ENCODE measurements around the gene BIN1. TPM values are rescaled to one million over a fixed set of nuclear protein-coding genes. Genes with fewer than 3 reads are reported as not detected.

Gene BIN1
- total RNA-seq, 1 experiment from 2014 or later: 58.9 TPM

DNA sequence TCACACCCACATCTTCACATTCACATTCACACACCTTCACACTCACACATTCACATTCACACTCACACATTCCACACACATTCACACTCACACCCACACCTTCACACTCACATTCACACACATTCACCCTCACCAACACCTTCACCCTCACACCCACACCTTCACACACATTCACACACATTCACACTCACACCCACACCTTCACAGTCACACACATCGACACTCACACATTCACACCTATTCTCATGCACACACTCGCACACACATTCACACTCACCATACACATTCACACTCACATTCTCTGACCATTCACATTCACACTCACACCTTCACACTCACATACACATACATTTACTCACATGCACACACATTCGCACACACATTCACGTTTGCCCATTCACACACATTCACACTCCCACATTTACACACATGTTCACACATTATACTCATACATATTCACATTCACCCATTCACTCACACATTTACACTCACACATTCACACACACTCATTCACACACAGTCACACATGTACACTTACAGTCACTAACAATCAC is 62.7 kb downstream of the BIN1 start:
- BruUV-seq (replicated peaks): no TSS peak
- intact Hi-C loops (cut with micrococcal nuclease): no loop called here
- no peaks in the 10 kb centered on the region for H3F3A ChIP-seq (ENCODE audit: low read length, unreplicated experiment)

DNA sequence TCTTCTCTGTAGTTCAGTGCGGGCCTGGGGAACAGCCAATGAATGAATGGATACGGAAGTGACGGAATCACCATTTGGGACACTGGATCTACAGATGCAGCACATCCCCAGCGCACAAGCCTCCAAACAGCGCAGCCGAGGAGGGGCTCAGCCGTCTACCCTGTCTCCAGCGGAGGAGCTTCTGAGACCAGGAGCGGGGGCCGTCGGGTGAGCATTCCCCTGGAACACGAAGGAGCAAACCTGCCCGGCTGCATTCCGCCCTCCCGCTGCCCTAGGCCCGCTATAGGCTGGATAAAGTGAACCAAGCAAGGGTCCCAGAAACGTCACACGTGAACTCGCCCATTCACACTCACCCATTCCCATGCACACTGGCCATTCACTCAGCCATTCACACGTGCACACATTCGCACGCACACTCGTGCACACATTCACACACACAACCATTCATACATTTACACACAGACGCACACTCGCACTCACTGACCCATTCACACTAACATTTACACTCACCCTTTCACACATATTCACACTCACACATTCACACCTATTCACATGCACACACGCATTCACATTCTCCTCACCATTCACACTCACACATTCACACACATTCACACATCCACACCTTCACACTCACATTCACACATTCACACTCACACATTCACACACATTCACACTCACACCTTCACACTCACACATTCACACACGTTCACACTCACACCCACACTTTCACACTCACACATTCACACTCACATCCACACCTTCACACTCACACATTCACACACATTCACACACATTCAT is 63.4 kb downstream of the BIN1 start:
- intact Hi-C loops (cut with micrococcal nuclease): no loop called here
- ATAC-seq (no peak), DNase-seq (no peak)
- no peak overlapping the region for H2AFZ ChIP-seq (ENCODE audit: low read length)
- POLR2A ChIA-PET (ENCODE audit: unreplicated experiment): no interaction called here
- TF ChIP-seq EZH2 (IDR thresholded peaks at IDR 0.05; ENCODE audit: low read length, unreplicated experiment) (no peak), EZH2phosphoT487 (IDR thresholded peaks at IDR 0.05; ENCODE audit: borderline replicate concordance, low read length) (no peak)
- TF ChIP-seq, protein P1, sequence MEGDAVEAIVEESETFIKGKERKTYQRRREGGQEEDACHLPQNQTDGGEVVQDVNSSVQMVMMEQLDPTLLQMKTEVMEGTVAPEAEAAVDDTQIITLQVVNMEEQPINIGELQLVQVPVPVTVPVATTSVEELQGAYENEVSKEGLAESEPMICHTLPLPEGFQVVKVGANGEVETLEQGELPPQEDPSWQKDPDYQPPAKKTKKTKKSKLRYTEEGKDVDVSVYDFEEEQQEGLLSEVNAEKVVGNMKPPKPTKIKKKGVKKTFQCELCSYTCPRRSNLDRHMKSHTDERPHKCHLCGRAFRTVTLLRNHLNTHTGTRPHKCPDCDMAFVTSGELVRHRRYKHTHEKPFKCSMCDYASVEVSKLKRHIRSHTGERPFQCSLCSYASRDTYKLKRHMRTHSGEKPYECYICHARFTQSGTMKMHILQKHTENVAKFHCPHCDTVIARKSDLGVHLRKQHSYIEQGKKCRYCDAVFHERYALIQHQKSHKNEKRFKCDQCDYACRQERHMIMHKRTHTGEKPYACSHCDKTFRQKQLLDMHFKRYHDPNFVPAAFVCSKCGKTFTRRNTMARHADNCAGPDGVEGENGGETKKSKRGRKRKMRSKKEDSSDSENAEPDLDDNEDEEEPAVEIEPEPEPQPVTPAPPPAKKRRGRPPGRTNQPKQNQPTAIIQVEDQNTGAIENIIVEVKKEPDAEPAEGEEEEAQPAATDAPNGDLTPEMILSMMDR (conservative IDR thresholded peaks at IDR 0.05; ENCODE audit: low read depth, low read length): no peak
- H3K9me2 ChIP-seq (replicated peaks; ENCODE audit: low read length): no peaks in the 10 kb centered on the region
- H3K27ac ChIP-seq (ENCODE audit: low read length): no peak overlapping the region
- no TSS peak for BruUV-seq (replicated peaks)
- no peak overlapping the region for H3K9ac ChIP-seq (ENCODE audit: low read length)
- CTCF ChIA-PET: no interaction called here
- H3K79me2 ChIP-seq (ENCODE audit: low read length): no peaks in the 10 kb centered on the region
- no peaks in the 10 kb centered on the region for H3K4me1 ChIP-seq (ENCODE audit: insufficient read depth, low read length)
- no peak overlapping the region for H3K4me3 ChIP-seq (ENCODE audit: low read length)
- H3K4me2 ChIP-seq (ENCODE audit: low read length): no peak overlapping the region
- H3K36me3 ChIP-seq (ENCODE audit: low read depth, low read length): no peaks in the 10 kb centered on the region
- no peaks in the 10 kb centered on the region for H3F3A ChIP-seq (ENCODE audit: low read length, unreplicated experiment)
- H3K27me3 ChIP-seq (ENCODE audit: low read length): no peaks in the 10 kb centered on the region
- H3K9me3 ChIP-seq (ENCODE audit: low read length): no peaks in the 10 kb centered on the region
- no peaks in the 10 kb centered on the region for H4K20me1 ChIP-seq (ENCODE audit: low read length)

More for the DNA sequence above, 62.7 kb downstream of the BIN1 start:
- TF ChIP-seq EZH2 (IDR thresholded peaks at IDR 0.05; ENCODE audit: low read length, unreplicated experiment) (no peak), EZH2phosphoT487 (IDR thresholded peaks at IDR 0.05; ENCODE audit: borderline replicate concordance, low read length) (no peak)
- TF ChIP-seq, protein P1 (conservative IDR thresholded peaks at IDR 0.05; ENCODE audit: low read depth, low read length): no peak
- Histone ChIP-seq H2AFZ (ENCODE audit: low read length) (no peak overlapping the region), H3K9me2 (replicated peaks; ENCODE audit: low read length) (no peaks in the 10 kb centered on the region), H3K4me3 (ENCODE audit: low read length) (no peak overlapping the region), H3K9me3 (ENCODE audit: low read length) (no peaks in the 10 kb centered on the region), H4K20me1 (ENCODE audit: low read length) (no peaks in the 10 kb centered on the region), H3K27me3 (ENCODE audit: low read length) (no peaks in the 10 kb centered on the region), H3K27ac (ENCODE audit: low read length) (no peak overlapping the region), H3K9ac (ENCODE audit: low read length) (no peak overlapping the region), H3K4me2 (ENCODE audit: low read length) (no peak overlapping the region), H3K36me3 (ENCODE audit: low read depth, low read length) (no peaks in the 10 kb centered on the region), H3K79me2 (ENCODE audit: low read length) (no peaks in the 10 kb centered on the region), H3K4me1 (ENCODE audit: insufficient read depth, low read length) (no peaks in the 10 kb centered on the region)
- ChIA-PET CTCF (no interaction called here), POLR2A (ENCODE audit: unreplicated experiment) (no interaction called here)
- ATAC-seq (no peak), DNase-seq (no peak)
